ENCODE measurements around the gene EEF1A2.

Gene EEF1A2

DNA sequence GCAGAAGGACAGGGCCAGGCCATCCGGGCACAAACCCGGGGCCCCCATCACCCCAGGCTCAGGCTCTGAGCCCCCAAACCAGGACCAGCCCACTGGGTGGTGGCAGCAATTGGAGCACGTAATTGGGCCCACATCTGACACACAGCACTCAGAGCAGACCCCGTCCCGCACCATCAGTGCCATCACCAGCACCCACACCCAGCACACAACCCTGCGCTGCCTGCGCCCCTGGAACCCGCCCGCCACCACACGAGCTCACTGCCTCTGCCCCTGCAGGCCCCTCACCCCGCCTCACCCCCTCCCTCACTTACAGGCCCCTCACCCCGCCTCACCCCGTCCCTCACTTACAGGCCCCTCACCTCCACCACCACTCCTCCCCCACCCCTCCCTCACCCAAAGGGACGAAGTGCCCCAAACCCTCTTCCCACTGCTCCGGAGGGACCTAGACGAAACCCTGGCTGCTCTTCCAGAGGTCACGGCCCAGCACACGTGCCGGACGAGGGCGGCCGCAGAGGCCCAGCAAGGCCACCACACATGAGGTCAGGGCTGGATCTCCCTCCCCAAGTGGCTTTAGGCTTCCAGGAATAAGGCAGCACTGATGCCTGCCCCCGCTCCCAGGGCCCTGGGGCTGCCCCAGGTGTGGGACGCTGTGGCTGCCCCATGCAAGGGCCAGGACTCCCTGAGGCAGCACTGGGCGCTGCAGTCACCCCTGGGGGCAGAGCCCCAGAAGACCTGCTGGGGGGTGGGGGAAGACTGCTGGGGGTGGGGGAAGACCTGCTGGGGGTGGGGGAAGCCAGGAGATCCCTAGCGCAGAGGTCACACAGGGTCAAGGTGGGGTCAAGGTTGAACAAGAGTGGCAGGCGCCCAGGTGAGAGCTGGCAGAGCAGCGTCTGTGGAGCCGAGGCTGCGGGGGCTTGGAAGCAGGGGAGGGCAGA, 48.8 kb downstream of the EEF1A2 start:
- no peak for DNase-seq (ENCODE audit: low spot score)

DNA sequence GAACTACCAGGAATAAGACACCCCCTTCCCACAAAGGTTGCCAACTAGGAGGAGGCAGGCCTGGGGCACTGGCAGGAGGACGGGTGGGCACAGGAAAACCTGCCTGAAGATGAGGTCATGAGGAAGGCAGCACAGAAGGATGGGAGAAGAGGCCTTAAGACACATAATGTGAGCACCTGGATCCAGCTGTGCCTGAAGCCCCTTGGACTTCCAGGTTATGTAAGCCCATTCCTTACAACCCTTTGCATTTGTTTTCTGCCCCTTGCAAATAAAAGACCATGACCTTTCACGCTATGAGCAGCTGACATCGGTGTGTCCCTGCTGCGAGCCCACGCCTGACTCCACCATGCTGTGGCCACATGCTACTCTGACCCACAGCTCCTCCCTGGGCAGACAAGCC, 49.9 kb downstream of the EEF1A2 start:
- DNase-seq (ENCODE audit: low spot score) = no peak

DNA sequence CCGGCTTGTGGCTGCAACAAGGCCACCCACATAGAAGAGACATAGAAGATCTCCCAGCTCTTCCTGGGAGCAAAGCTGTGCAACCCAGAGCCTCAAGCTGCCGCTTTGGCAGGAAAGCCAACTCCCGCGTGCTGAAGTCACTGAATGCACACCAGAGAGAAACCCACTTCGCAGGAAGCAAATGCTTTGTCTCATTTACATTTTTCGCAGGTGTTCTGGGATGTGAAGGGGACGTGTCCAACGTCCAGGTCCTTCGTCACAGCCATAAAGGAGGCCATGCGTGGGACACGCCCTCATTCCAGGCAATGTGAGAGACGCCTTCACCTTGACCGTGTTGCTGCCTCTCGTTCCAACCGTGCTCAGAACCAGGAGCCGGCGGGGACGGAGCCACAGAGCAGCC, 50.9 kb downstream of the EEF1A2 start:
- DNase-seq (ENCODE audit: low spot score) = no peak

DNA sequence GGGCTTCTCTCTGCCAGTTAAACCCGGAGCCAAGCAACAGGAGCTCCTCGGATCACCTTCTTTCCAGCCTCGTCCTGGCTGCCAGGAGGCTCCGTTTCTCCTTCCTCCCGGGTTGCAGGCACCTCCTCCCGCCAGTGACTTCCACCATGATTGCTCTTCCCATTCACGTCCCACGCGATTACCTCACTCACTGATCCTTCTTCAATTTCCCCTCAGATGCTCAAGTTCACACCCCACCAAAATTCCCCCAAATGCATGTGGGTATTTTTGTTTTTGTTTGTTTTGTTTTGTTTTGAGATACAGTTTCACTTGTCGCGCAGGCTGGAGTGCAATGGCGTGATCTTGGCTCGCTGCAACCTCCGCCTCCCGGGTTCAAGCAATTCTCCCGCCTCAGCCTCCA, 51.6 kb downstream of the EEF1A2 start:
- no peak for DNase-seq (ENCODE audit: low spot score)

DNA sequence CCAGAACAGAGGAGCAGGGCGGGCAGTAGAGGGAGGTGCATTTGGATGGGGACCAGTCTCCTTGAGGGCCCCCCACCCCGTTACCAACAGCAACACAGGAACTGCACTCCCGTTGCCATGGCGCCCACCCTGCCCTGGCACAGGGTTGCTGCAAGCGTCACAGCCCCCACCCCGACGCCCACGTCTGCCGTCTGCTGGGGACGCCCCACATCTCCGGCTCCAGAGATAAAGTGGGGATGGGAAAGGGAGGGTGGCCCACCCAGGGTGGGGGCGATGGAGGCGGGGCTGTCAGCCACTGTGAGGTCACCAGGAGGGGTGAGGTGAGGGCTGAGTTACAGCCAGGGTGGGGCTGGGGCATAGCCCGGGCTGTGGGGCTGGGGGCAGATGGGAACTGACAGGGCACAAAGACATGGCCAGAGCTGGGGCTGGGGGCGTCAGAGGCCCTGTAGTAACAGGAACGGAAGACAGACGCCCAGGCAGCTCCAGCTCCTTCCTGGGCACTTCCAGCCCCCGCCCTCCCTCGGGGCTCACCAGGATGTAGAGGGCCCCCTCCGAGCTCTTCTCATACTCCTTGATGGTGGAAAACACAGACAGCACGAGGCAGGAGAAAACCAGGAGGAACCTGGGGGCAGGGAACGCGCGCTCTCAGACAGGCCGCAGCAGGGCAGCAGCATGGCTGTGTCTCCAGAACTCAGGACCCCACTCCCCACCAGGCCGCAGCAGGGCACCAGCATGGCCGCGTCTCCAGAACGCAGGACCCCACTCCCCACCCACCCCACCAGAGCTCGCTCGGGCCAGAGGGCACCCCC, 52.5 kb downstream of the EEF1A2 start:
- DNase-seq (ENCODE audit: low spot score) = no peak

DNA sequence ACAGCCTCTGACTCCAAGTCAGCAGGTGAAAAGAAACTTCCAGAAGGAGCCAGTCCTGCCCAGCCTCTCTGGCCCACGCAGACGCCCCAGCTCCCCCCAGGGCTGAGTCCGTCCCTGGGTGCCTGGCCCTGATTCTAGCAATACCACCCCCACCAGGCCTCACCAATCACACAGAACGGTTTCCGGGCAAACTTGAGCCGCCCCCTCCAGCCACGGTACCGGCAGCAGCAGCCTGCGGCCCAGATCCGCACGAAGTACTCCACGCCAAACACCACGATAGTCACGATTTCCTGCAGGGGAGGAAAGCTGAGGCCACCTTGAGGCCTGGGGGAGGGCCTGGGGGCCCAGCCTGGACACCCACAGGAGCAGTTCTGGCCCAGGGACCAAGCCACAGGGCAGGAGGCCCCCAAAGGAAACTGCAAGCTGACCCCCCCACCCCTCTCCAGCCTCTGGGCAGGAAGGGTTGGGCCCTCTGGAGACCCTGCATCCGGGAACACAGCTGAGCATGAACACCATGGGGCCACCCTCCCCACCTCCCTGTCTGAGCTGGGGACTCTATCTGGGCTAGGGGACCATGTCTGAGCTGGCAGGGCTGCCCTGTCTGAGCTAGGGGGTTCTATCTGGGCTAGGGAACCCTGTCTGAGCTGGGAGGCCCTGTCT, 53.7 kb downstream of the EEF1A2 start:
- no peak for DNase-seq (ENCODE audit: low spot score)

DNA sequence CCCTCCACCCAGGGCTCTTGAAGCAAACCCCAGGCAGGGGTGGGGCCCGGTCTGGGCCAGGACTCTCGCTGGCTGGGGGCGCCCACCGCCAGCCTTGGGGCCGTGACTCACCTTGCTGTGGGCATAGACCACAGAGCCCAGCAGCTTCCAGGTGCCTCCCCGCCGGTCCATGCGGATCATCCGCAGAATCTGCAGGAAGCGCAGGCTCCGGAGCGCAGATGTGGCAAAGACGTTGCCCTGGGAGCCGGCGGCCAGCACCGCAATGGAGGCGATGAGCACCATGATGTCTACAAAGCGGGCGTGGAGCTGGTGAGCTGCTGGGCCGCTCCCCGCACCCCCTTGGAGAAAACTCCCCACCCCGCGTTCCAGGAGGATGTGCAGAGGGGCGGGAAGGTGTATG, 54.3 kb downstream of the EEF1A2 start:
- no peak for DNase-seq (ENCODE audit: low spot score)

DNA sequence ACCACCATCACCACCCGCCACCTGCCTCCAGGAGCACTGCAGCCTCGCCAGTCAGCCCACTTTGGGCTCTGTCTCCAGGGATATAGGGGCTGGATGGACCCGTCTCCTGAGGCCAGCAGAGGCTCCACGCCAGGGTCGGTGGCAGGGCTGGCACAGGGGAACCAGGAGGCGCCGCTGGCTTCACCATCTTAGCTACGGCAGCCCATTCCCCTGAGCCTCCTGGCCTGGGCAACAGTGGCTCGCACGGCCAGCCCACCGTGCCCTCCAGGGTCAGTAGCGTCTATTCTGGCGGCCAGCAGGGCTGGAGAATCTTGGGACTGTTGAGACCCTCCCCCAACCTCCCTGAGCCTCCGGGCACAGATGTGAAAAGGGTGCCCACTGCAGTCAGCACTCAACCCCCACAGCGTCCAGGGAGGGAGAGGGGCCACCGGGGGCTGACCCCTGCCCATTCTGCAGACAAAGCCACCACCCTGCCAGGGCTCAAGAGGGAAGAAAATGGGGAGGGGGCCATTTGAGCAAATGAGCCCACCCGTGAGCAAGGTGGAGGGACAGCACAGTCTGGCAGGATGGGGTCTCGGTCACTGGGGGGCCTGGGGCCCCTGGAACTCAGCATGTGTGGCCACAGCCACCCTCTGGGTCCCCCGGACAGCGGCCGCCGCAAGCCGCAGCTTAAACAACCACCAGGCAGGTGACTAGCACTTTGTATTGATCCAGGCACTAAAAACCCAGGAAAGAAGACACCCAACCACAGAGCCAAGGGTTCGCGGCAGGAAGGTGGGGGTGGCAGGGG, 55.1 kb downstream of the EEF1A2 start:
- DNase-seq (ENCODE audit: low spot score) = no peak

DNA sequence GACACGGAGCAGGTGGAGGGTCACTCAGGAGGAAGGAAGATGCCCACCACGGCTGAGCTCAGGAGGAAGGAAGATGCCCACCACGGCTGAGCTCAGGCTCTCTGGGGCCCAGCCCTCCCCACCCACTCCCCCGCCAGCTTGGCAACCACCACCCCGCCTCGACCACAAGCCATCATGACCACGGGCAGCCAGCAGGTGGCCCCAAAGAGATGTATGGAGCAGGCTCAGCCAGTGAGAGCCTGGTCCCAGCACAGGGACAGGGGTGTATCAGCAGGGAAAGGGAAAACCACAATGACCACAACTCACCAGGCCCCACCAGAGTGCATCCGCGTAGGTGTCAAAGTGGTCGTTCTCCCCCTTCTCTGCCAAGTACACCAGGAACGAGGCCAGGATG, 56.8 kb downstream of the EEF1A2 start:
- DNase-seq (ENCODE audit: low spot score) = no peak

DNA sequence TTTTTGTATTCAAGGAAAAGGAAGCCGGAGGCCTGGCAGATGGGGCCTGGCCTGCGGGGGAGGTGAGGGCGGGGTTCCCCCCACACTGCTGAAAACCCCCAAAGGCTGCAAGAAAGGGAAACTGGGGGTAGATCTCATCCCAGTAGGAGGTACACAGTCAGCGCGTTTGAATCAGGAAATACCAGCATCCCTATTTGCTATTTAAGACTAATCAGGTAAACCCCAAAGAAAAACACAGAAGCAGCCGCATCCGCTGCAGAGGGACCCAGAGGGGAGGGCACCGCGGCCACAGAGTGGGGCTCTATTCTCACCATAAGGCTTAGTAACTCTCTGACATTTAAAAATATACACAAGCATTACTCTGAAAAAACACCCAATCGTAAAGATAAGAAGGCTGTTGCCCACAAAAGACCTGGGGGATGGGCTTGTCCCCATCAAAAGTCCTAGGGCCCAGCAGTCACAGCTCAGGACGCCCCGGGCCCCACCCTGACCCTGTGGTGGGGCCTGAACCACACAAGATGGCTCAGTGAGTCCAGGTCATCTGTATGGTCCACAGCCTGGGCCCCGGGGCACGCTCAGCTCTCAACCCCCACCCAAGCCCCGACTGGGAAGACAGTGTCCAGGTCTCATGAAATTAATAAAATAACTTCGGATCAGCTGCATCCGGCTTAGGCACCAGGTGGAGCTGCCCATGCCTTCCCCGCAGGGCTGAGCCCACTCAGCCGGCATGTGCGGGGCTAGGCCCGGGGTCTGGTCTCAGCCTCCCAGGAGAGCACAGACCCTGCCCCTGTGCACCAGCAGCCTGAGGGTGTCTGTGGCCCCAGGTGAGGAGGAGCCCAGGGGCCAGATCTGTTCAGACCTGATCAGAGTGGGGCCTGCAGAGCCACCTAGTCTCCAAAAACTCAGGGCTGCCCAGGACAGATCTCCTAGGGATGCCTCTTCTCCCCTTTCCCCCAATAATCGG, 57.5 kb downstream of the EEF1A2 start:
- DNase-seq (ENCODE audit: low spot score) = no peak

DNA sequence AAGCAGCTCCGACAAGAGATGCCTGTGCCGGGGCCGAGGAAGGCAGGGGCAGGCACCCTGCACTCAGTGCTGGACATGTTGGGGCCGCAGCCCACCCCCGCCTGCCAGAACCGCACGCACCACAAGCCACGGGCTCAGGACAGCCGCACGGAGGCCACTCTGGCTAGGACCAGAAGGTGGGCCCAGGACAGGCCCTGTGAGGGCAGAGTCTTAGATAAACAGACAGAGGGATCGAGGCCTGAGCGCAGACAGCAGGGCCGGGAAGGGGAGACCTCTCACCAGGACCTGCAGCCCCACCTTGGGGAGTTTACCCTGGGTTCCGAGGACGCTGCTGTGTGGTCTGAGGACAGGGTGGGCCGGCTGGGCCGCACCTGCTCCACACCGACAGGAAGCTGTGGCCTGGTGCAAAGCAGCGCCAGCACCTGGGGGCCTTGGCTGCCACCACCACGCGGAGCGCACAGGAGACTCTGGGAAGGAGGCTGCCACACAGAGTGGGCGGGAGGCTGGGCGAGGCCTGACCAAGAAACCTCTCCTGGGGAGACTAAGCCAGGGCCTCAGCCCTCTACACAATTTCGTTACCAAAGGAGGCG, 58.4 kb downstream of the EEF1A2 start:
- no peak for DNase-seq (ENCODE audit: low spot score)

DNA sequence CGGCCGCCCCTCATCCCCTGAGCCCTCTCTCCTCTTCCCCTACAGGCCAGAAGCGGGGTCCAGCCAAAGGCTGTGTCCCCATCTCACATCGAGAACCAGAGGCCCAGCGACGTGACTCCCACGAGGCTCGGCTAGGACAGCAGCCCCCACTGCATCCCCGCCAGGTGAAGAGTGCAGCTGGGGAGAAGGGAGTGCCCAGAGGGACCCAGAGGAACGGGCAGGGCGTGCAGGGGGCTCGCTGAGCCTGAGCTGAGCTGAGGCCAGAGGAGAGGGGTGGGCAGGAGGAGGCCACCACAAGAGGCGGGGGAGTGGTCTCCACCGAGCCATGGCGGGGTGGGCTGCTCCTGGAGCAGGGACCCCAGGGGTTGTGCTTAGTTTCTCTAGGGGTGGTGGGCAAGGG, 59.0 kb downstream of the EEF1A2 start:
- no peak for DNase-seq (ENCODE audit: low spot score)

DNA sequence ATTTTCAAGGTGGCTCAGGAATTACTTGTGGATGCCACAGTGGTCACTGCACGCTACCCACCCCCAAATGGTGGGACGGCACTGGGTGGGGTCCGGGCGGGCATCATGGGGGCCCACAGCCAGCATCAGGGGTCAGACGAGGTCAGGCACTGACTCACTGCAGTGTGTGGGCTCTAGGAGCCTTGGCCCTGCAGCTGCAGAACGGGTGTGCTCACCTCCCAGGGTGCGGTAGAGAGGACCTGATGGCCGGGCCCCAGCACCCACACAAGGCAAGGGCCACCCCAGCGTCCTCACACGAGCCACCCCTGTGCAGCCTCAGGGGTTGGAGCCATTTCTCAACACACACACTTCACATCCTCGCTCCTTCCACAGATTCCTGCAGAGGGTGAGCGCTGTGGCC, 60.8 kb downstream of the EEF1A2 start:
- DNase-seq (ENCODE audit: low spot score) = no peak
